ENCODE data around the gene SLCO4A1. TPM values are rescaled to one million over a fixed set of nuclear protein-coding genes. Genes with fewer than 3 reads are reported as not detected.

SLCO4A1 gene
- total RNA-seq, 4 donors from 2014 or later = 77.9 to 107 (median 81.5) TPM

- intact Hi-C loops (cut with DNase I; ENCODE audit: low total_unique reads) = no loop called here
- H3K4me3 ChIP-seq (ENCODE audit: low read depth, poor library complexity, severe bottlenecking) = no peak overlapping the region
- TF ChIP-seq CTCF (IDR thresholded peaks at IDR 0.05) = no peak
- TF ChIP-seq POLR2A (IDR thresholded peaks at IDR 0.05) = no peak
- 86 to 89% methylated on average over 22 of the region's 24 CpGs for WGBS, 2 donors
- no peak for DNase-seq (ENCODE audit: low spot score in 2 of 2)
These were observed 10.7 kb upstream of the SLCO4A1 start for GRCh38 chr20:62631336-62632308.

DNA sequence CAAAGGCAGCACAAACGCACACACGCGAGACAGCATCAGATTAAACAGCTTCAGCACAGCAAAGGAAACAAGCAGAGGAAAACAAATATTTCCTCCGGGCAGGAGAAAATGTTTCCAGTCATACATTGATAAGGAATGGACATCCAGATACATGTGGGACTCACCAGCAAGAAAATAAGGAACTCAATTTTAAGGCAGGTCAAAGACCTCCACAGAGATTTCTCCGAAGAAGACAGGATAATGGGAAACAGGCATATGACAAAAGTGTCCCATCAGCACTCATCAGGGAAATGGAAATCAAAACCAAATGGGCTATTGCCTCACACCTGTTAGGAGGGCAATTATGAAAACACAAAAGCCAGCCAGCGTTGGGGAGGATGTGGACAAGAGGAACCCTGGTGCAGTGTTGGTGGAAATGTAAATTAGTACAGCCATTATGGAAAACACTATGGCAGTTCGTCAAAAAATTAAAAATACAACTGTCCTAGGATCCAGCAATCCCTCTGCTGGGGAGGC lies 9.7 kb upstream of the SLCO4A1 start:
- no peak overlapping the region for H3K4me3 ChIP-seq (ENCODE audit: low read depth, poor library complexity, severe bottlenecking)
- intact Hi-C loops (cut with DNase I; ENCODE audit: low total_unique reads) = no loop called here
- WGBS, 2 donors = 56 to 58% methylated on average over 7 of the region's 7 CpGs
- no peak for DNase-seq (ENCODE audit: low spot score in 2 of 2)
- TF ChIP-seq CTCF (IDR thresholded peaks at IDR 0.05) (no peak), POLR2A (IDR thresholded peaks at IDR 0.05) (no peak)

- WGBS, 2 donors = 74 to 79% methylated on average over 26 to 27 of the region's 27 CpGs
- intact Hi-C loops (cut with DNase I; ENCODE audit: low total_unique reads) = no loop called here
- TF ChIP-seq POLR2A (IDR thresholded peaks at IDR 0.05) (no peak), CTCF (IDR thresholded peaks at IDR 0.05) (no peak)
- H3K4me3 ChIP-seq (ENCODE audit: low read depth, poor library complexity, severe bottlenecking) = no peak overlapping the region
- no peak for DNase-seq (ENCODE audit: low spot score in 2 of 2)
These were observed 8.5 kb upstream of the SLCO4A1 start for GRCh38 chr20:62633598-62634329.

GRCh38 chr20:62634330-62634967 lies 7.9 kb upstream of the SLCO4A1 start:
- WGBS, 2 donors = 78 to 94% methylated on average over 13 to 14 of the region's 17 CpGs
- TF ChIP-seq POLR2A (IDR thresholded peaks at IDR 0.05) (no peak), CTCF (IDR thresholded peaks at IDR 0.05) (no peak)
- no peak overlapping the region for H3K4me3 ChIP-seq (ENCODE audit: low read depth, poor library complexity, severe bottlenecking)
- intact Hi-C loops (cut with DNase I; ENCODE audit: low total_unique reads) = no loop called here
- no peak for DNase-seq (ENCODE audit: low spot score in 2 of 2)

GRCh38 chr20:62635232-62635631 lies 7.1 kb upstream of the SLCO4A1 start:
- WGBS, 2 donors = 83 to 88% methylated on average over 15 of the region's 15 CpGs
- no peak for DNase-seq (ENCODE audit: low spot score in 2 of 2)
- no peak overlapping the region for H3K4me3 ChIP-seq (ENCODE audit: low read depth, poor library complexity, severe bottlenecking)
- TF ChIP-seq CTCF (IDR thresholded peaks at IDR 0.05) (no peak), POLR2A (IDR thresholded peaks at IDR 0.05) (no peak)
- intact Hi-C loops (cut with DNase I; ENCODE audit: low total_unique reads) = no loop called here
